ENCODE results near the gene PPIL3. TPM values are rescaled to one million over a fixed set of nuclear protein-coding genes. Genes with fewer than 3 reads are reported as not detected.
"Not testable (repeated sequence)": the region's sequence is repeated elsewhere in the genome, so short reads cannot be mapped to it uniquely, and the experiment has no call there.

The PPIL3 gene
- polyA plus RNA-seq (2013, experiment 1 of 2; ENCODE audit: insufficient read length), result 28.2 TPM
- polyA plus RNA-seq (2013, experiment 2 of 2; ENCODE audit: insufficient read length), result 32.6 TPM

DNA sequence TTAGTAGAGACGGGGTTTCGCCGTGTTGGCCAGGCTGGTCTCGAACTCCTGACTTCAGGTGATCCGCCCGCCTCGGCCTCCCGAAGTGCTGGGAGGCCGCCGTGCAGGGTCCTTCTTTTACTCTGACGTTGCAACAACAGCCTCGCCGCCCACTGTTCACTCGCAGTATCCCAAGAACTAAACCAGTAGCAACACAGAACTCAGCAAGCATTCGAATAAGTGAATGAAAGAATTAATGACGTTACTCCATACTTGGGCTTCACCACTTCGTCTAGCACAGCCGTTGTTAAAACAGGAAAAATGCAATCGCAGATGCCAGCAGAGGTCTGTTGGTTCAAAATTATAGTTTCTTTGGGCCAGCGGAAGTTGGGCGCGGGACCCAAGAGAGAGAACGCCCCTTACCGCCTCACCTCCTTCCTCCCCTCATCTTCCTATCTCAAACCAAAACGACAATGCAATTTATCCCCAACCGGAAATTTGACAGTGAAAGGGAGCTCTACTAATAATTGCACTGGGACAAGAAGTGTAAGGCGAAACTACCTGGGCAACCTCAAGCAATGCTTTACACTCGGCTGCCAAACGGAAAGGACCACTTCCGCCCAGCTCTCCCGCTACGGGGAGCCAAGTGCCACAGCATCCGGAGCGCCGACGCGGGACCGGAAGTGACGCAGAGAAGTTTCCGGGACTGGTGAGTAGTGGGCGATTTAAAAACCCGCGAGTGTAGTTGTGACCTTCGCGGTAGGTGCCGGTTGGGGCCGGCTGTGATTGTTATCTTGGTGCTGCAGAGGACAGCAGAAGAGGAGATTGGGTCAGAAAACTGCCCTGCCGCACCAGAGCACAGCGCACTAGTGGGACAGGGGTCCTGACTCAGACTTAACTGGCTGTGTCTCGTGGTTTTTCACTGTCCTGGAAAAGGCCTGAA, at the start of gene PPIL3, which contains the start of gene NIF3L1:
PPIL3 (minus strand) TSS at position 374 of the 922 bp plus-strand sequence. CDS start 1,462 bp downstream, outside the sequence.
NIF3L1 (plus strand) TSS at position 668 of the 922 bp plus-strand sequence. CDS start 2,573 bp downstream, outside the sequence.
- peak; percentile 99 for DNase-seq

DNA sequence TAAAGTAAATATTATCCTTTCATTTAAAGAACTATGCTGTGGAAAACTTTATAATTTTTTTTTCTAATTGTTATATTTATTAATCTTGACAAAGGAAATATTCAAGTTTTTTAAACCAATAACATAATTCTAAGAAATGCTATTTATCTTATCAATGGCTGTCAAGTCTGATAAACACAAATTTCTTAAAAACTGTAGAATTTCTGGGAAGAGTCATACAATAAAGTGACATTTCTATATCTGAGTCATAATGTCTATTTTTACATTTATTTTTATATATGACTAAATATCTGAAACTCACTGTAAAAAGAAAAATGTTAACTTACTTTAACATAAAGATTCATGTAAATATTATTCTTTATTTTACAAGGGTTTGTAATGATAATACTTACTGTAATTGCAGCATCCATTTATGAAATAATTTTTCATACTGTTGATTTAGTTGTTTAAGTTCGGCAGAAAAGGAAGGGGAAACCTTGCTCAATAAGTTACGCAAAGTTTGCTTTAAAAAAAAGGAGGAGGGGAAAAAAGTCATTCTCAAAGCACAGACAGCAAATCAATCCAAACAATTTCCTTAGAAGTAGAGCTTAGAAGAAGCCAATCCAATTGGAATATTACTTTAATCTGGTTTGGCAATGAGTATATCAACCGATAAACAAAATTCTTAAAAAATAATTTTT, 42.2 kb upstream of the PPIL3 start:
- no peak for DNase-seq

DNA sequence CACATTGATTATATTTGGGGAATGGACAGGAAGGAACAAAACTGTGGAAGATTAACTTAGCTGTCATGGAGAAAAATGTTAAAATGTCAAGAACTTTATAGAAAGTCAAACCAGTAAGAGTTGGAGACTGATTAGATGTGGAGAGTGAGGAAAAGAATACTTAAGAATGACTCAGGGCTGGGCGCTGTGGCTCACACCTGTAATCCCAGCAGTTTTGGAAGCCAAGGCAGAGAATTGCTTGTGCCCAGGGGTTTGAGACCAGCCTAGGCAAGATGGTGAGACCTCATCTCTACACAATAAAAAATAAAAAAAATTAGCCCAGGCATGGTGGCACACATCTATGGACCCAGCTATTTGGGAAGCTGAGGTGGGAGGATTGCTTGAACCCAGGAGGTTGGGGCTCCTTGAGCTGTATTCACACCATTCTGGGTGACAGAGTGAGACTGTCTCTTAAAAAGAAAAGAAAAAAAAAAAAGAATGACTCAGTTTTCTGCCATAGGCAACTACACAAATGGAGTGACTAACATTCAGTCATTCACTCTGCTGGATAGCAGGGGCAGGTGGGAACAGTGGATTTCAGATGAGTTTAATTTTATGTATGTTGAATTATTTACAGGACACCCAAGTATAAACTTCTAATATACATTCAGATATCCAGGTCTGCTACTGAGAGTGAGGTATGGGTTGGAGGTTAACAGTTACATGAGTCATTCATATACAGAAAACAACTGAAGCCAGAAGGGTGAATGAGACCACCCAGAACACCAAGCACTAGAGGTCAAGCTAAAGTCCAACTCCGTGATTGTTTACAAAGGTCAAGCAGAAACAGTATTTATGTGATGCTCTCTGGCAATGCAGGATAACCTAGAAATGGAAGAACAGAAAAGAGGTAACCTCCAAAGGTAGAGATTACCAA, 40.7 kb upstream of the PPIL3 start:
- no peak for DNase-seq

DNA sequence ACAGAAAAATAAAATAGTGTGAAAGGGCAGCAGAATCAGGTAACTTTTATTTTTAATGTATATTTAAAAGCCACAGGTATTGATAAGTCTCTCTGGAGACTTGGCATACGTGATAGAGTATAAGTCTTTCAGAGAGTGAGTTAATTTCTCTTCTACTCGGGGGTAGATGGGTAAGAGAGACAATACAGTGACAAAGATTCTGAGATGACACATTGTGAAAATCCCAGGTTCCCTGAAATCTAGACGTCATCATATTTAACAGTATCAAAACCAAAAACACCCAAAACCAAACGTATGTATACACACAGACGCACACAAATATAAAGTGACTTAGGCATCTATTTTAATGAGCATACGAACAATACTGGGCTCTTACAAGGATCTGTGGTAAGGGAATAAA, 33.6 kb upstream of the PPIL3 start:
- DNase-seq, result no peak

DNA sequence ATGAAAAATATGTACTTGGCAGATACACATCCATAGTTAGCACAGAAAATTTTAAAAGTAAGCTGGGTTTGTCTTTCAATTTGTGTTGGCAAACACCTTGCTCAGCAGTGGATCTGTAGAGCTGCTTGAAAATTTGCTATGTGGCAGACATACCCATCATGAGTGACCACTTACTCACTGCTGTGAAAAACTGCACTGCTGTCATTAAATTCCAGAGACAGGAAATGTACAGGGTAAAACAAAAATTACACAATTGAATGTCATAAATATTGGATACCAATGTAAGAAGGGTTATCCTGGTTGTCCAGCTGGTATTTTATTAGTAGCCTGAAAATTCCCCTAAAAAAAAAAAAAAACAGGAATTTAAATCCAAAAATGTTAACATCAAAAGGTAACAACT, 24.8 kb upstream of the PPIL3 start:
- peak; percentile 65 for DNase-seq

DNA sequence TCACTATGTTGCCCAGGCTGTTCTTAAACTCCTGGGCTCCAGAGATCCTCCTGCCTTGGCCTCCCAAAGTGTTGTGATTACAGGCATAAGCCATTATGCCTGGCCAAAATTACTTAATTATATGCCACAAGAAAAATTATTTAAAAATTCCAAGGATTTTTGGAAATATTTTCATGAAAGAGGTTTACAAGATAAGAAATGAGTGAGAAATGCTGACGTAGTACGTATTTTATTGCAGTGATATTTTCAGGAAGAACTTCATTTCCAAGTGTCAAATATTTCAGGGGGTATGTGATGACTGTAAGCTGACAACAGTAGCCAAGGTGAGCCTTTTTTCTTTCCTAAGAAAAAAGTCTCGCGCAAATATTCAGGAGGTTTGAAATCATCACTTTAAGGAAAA, 21.1 kb upstream of the PPIL3 start:
- no peak for DNase-seq

DNA sequence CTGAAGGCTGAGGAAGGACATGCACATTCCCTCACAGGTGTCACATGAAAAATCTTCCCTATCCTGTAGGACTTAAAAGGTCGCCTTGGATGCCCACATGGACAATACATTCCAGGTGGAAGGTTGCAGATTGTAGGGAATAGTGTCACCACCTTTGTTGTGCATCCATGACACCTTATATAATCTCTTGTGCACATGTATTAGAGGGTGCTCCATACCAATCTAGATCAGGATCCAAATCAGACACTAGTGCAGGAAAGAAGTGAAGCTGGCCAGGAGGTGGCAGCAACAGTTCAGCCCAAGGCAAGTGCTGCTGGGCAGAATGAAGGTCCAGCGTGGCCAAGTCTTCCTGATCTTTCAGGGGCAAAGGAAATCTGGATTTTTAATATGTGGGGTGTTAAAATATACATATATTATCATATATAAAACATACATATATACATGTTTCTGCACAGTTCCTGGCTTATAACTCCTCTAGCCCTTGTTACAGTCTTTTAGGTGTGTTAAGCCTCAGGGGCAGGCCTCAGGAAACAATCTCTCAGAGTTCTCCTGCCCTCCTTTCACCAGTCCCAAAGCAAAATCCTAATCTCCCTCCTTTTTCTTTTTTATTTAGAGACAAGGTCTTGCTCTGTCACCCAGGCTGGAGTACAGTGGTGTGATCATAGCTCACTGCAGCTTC, 16.9 kb upstream of the PPIL3 start:
- DNase-seq, result peak; percentile 65

DNA sequence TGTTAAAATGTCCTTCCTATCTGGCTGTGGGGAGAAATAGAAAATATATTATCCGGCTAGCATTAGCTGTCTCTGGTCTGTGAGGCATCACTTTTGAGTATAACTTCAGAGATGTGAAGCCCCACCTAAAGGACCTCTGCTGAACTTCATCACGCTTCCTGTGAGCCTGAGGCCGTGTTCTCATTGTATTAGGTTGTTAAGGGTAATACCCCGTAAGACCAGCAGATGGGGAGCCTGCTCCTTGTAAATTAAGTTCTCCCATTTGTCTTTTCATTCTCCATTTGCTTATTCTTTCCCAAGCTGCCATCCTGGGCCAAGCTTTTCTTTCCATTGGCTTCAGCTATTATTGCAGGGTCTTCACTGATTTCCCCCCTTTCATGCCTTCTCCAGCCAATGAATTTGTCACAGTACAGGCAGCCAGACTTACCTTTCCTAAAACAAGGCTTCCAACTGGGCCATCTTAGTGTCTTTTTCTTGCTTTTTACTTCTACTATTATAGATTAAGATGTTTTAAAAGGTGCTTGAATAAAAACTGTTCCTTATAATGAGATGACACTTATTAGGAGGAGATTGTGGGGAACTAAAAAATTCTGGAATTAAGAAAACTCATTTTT, 12.7 kb upstream of the PPIL3 start:
- DNase-seq, result peak; percentile 89

DNA sequence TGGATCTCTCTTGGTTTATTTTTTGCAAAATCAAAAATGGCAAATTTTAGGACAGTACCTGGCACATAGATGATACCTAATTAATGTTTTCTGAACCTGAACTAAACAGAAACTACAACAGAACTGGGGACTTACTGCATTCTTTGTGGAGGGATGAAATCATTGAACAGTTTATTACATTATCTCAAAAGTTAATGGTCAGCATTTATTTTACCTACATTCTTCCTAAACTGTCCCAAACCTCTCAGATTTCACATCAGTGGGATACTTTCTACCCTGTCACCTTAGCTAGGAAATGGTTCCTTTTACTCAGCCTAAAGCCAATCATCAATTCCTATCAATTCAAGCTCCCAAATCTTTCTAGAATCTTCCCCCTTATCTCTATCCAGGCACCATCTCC, 10.6 kb upstream of the PPIL3 start:
- DNase-seq, result no peak

DNA sequence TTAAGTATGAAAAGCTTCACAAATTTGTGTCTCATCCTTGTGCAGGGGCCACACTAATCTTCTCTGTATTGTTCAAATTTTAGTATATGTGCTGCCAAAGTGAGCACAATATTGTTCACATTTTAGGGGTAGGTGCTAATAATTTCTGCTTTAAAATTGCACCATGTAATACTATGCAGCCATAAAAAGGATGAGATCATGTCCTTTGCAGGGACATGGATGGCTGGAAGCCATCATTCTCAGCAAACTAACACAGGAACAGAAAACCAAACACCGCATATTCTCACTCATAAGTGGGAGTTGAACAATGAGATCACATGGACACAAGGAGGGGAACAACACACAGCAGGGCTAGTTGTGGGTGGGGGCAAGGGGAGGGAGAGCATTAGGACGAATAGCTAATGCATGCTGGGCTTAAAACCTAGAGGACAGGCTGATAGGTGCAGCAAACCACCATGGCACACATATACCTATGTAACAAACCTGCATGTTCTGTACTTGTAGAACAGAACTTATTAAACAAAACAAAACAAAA, 7.1 kb downstream of the PPIL3 start:
- not testable (repeated sequence) for DNase-seq

DNA sequence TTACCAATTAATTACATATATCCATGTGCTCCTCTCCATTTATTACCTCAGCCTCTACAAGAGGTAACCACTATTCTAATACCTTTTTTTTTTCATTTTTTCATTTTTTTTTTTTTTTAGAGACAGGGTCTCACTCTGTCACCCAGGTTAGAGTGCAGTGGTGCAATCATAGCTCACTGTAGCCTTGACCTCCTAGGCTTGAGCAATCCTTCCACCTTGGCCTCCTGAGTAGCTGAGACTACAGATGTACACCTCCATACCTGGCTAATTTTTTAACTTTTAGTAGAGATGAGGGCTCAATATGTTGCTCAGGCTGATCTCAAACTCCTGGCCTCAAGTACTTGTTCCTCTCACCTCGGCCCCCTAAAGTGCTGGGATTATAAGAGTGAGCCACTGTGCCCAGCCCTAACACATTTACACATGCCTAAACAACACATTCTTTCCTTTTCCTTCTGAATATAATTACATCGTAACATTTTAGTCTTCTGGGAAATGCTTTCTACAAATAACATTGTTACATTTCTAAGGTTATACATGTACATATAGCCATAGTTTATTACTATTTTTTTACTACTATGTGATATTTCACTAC, 10.5 kb downstream of the PPIL3 start:
- no peak for DNase-seq

DNA sequence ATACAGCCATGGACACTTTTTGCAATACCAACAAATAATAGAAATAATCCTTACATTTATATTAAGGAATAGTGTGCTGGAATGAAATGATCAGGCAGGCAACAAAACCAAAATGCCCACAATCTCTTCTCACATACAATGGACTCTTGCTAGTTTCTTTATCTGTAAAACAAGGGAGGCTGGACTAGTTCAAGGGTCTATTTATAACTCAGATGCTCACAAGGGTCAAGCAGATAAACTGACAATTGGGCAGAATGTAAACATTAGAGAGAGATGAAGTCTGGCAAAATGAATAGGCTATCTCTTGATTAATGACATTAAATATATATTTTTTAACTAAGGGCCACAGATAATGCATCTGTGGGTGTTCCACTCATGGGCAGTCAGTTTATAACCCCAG, 11.4 kb downstream of the PPIL3 start:
- DNase-seq, result no peak

DNA sequence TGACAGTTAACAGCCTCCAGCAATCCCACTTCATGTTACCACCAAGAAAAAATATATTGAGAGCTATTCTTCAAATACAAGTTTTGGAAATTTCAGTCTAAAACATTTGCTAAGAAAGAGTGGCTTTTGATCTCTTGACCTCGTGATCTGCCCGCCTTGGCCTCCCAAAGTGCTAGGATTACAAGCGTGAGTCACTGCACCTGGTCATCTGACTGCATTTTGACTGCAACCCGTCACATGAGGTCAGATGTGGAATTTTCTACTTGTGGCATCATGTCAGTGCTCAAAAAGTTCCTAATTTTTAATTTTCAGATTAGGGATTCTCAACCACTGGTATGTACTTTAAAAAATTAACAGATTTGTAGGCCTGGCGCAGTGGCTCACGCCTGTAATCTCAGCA, 15.3 kb downstream of the PPIL3 start:
- DNase-seq, result no peak

DNA sequence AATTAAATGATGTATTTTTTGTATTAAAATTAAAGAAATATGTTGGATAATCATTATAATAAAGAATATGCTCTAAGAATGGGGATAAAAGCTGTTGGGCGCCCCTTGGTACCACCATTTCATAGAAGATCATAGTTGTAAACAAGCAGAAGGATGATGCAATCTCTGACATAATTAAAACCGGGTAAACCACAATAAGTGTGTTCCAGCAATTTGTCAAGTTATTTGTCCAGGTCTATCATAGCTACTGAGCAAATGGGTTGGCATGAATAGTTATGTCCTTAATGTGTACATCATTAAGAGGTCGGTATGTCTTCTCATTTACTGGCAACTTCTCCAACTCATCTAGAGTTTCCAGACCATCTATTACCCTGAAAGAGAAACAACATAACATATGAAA, 17.7 kb downstream of the PPIL3 start:
- DNase-seq, result no peak

DNA sequence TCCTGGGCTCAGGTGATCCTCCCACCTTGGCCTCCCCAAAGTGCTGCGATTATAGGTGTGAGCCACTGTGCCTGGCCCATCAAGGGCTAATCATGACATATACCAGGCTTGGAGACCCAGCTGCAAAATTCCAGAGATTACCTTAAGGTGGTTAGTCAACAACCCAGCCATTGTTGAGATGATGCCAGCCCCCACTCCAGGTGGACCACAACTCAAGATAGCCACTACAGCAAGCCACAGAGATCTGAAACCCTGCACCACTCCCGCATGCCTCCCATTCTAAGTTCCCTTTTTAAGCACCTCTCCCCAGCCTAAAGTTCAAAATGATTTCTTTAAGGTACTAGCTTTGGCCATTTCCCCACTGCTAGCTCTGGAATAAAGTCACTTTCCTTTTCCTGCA, 19.9 kb downstream of the PPIL3 start:
- no peak for DNase-seq

DNA sequence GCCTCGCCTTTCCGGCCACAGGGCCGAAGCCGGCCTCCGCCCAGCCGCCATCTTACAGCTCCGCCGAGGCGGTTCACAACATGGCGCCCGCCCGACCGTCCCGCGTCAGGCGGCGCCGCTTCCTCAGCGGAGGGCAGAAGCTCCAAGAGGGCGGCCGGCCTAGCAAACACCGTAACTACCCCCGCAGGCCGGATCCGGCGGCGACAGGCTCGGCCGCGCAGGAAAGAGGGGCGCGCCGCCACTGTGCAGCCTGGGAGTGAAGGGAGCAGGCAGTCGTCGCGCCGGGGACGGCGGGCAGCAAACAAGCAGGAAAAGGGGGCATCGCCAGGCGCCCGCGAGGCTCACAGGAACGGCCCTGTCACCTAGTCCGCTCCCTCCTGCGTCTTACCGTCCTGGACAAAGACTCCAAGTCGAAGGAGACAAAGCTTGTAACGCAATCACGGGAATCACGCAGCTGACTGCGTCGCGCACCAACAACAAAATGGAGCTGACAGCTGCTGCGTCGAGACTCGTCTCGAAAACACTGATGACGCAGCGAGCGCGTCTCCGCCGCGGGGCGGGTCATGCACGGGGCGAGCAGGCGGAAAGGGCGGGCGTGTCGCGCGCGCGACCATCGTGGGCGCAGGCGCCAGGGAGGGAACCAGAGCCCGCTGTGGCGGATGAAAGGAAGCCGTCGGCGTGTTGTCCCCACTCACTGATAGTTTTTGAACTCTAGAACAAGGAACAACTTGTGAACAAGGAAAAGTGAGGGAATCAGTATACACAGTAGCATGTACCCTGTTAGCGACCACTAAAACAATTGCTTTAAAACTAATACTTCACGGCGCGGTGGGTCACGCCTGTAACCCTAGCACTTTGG, 24.5 kb downstream of the PPIL3 start, which contains the start of gene CLK1:
CLK1 (minus strand) TSS at position 483 of the 859 bp plus-strand sequence. CDS start 2,796 bp downstream, outside the sequence.
- DNase-seq, result peak; percentile 95

DNA sequence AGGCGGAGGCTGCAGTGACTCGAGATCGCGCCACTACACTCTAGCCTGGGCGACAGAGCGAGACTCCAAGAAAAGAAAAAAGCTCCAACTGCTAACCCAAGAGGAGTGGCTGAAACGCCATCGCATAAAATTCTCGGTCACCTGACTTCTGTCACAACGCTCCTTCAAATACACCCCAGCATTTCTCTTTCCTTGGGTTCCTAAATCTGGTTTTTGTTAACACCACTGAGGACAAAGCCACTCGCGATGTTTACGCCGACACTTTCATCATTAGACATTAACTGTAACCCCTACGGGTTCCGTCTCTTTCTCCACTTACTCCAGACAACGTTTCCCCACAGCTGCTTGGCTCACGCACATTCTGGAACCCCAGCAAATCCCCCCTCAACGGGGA, 25.1 kb downstream of the PPIL3 start:
- no peak for DNase-seq

DNA sequence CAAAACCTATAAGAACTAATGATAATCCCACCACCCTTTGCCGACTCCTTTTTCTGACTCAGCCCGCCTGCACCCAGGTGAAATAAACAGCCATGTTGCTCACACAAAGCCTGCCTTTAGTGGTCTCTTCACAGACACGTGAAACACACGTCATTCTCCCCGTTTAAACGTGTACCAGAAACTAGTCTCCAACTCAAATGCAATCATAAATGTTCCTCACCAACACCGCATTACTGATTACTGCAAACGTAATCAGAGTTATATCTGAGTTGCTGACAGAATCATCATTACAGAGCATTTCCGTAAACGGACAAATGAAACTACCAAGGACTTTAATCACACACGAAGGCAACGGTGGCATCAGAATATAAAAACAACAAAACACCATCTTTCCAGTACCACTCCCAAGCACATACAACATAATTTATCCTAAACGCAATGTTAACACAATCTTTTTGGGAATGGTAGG, 26.3 kb downstream of the PPIL3 start:
- peak; percentile 47 for DNase-seq

DNA sequence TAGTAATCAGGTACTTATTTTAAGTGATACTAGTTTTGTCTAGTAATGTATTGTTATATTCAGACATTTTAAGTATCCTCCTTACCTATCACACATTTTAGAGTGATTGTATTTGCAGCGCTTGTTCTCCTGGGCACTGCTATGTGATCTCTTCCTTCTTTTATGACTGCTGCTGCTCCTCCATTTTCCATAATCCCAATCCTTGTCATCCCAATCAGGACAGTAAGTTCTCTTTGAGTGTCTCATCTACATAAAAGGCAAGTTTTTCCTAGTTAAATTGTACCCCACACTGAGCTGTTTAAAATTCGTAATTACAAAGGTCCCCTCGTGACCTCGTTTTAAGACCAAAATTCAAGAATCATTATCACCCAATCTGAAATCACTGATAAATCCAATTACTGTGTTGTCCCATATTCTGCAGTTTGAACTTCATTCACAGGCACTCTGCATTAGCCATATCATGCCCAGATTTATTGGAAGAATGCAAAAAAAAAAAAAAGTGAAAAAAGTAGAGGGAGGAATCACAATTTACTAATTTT, 27.2 kb downstream of the PPIL3 start:
- DNase-seq, result no peak

All from fibroblast of skin of scalp (primary cell).